HEK293T (cell line): ENCODE measurements around the gene TMED10.

ENCODE experiments used
- CTCF ChIA-PET: fragments of 350-600 bp; formaldehyde crosslinking; extraction: SDS; loops from one replicate; lab custom pipeline; 2021; ENCODE audit warnings: antibody characterized with exemption, inconsistent platforms; lab: Yijun Ruan, JAX
- POLR2A ChIA-PET: fragments of 350-600 bp; formaldehyde crosslinking; extraction: SDS; loops from one replicate; lab custom pipeline; 2020; ENCODE audit warnings: antibody characterized with exemption, inconsistent platforms; lab: Yijun Ruan, JAX
- DNase-seq: peaks from one replicate; pipeline ENCODE4 v3.0.0; 2012; ENCODE audit warnings: mixed read lengths; ENCODE audit errors: extremely low spot score
- ARNT ChIP-seq: fragments of 450-650 bp; IDR thresholded peaks from 2 replicates; pipeline ENCODE4 v1.6.1; 2017; ENCODE audit warnings: mild to moderate bottlenecking
- BHLHE40 ChIP-seq: fragments of 450-650 bp; IDR thresholded peaks from 2 replicates; pipeline ENCODE4 v1.6.1; 2016; ENCODE audit warnings: mild to moderate bottlenecking, moderate library complexity, borderline replicate concordance
- CTBP1 ChIP-seq: fragments of 450-650 bp; IDR thresholded peaks from 2 replicates; pipeline ENCODE4 v1.6.1; 2016; ENCODE audit warnings: borderline replicate concordance
- ELF4 ChIP-seq: fragments of 450-650 bp; IDR thresholded peaks from 2 replicates; pipeline ENCODE4 v1.6.1; 2017; ENCODE audit warnings: antibody characterized with exemption
- FOXA1 ChIP-seq: fragments of 450-650 bp; IDR thresholded peaks from 2 replicates; pipeline ENCODE4 v1.6.1; 2016; ENCODE audit warnings: mild to moderate bottlenecking
- FOXK2 ChIP-seq: fragments of 450-650 bp; IDR thresholded peaks from 2 replicates; pipeline ENCODE4 v1.6.1; 2016; ENCODE audit warnings: mild to moderate bottlenecking
- FOXM1 ChIP-seq: fragments of 450-650 bp; IDR thresholded peaks from 2 replicates; pipeline ENCODE4 v1.6.1; 2017; ENCODE audit warnings: mild to moderate bottlenecking, borderline replicate concordance
- HDGF ChIP-seq: fragments of 450-650 bp; IDR thresholded peaks from 2 replicates; pipeline ENCODE4 v1.6.1; 2017; ENCODE audit warnings: antibody characterized with exemption, borderline replicate concordance
- L3MBTL2 ChIP-seq: fragments of 450-650 bp; conservative IDR thresholded peaks from 2 replicates; pipeline ENCODE4 v1.6.1; 2016; ENCODE audit warnings: mild to moderate bottlenecking
- LEF1 ChIP-seq: fragments of 450-650 bp; IDR thresholded peaks from 2 replicates; pipeline ENCODE4 v1.6.1; 2017; ENCODE audit warnings: mild to moderate bottlenecking, borderline replicate concordance
- NFRKB ChIP-seq: fragments of 450-650 bp; IDR thresholded peaks from 2 replicates; pipeline ENCODE4 v1.6.1; 2016; ENCODE audit warnings: mild to moderate bottlenecking, moderate library complexity
- SP1 ChIP-seq: fragments of 450-650 bp; IDR thresholded peaks from 2 replicates; pipeline ENCODE4 v1.6.1; 2017
- SUZ12 ChIP-seq: fragments of 450-650 bp; IDR thresholded peaks from 2 replicates; pipeline ENCODE4 v1.6.1; 2016; ENCODE audit warnings: mild to moderate bottlenecking
- TARDBP ChIP-seq: fragments of 450-650 bp; IDR thresholded peaks from 2 replicates; pipeline ENCODE4 v1.6.1; 2016
- ZNF384 ChIP-seq: fragments of 450-650 bp; IDR thresholded peaks from 2 replicates; pipeline ENCODE4 v1.6.1; 2016
- TF ChIP-seq, protein P1 (sequence below): fragments of 450-650 bp; IDR thresholded peaks from 2 replicates; pipeline ENCODE4 v1.6.1; 2016

The TMED10 gene

DNA sequence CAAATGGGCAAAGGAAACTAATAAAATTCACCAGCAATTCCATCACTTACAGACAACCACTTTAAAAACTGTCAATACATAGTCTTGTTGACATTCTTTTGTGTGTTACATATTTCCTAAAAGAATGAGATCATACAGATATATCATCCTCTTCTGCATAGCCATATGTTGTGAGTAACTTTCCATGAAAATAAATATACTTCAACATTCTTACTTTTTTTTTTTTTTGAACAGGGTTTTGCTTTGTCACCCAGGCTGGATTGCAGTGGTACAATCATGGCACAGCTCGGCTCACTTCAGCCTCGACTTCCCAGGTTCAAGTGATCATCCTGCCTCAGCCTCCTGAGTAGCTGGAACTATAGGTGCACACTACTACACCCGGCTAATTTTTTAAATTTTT lies 86.1 kb downstream of the TMED10 start:
- TF ChIP-seq LEF1, result no peak
- TF ChIP-seq ELF4, result no peak
- TF ChIP-seq SP1, result no peak
- no peak for TF ChIP-seq ARNT
- no peak for TF ChIP-seq BHLHE40
- no peak for TF ChIP-seq NFRKB
- TF ChIP-seq, protein P1, sequence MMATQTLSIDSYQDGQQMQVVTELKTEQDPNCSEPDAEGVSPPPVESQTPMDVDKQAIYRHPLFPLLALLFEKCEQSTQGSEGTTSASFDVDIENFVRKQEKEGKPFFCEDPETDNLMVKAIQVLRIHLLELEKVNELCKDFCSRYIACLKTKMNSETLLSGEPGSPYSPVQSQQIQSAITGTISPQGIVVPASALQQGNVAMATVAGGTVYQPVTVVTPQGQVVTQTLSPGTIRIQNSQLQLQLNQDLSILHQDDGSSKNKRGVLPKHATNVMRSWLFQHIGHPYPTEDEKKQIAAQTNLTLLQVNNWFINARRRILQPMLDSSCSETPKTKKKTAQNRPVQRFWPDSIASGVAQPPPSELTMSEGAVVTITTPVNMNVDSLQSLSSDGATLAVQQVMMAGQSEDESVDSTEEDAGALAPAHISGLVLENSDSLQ, result no peak
- TF ChIP-seq ZNF384, result no peak
- no peak for TF ChIP-seq L3MBTL2
- TF ChIP-seq FOXM1, result no peak
- no peak for TF ChIP-seq FOXK2
- TF ChIP-seq FOXA1, result no peak
- TF ChIP-seq HDGF, result no peak
- TF ChIP-seq SUZ12, result no peak
- no peak for TF ChIP-seq CTBP1
- no peak for TF ChIP-seq TARDBP
- DNase-seq, result no peak
- ChIA-PET POLR2A (interaction anchor here (1.3 kb wide), 1 partner anchor 36 kb away, joined by 3 read pairs; the partner anchor contains the start of gene NEK9), CTCF (no interaction called here)

DNA sequence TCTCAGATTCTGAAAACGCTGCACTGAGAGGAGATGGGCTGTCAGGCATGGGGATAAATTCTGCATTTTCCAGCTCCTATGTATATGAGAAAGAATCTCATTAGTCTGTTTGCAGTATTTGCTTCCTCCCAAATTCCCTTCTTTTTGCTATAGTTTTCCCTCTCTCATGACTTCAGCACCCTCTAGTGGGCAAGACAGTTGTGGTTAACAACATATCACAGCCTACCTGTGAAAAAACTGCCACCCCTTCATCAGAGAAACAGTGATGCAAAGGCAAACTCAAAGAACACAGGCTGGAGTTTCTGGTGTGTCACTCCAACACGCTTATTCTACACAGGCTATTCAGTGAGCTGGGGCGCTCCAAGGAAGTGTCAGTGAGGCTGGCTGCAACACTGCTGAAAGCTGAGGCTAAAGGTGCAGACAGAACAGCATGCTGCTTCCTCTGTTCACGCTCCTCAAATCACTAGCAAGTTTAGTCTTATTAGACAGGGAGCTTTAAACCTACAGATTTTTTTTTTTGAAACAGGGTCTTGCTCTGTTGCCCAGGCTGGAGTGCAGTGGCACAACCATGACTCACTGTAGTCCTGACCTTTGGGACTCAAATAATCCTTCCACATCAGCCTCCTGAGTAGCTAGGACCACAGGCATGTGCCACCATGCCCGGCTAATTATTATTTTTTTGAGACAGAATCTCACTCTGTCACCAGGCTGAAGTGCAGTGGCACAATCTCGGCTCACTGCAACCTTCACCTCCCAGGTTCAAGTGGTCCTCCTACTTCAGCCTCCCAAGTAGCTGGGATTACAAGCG lies 87.6 kb downstream of the TMED10 start:
- POLR2A ChIA-PET, result interaction anchor here (0.6 kb wide), 1 partner anchor 71 kb away, joined by 6 read pairs; no protein-coding TSS in a partner anchor
- CTCF ChIA-PET, result interaction anchor here (0.7 to 1.9 kb wide), 19 partner anchors 8 to 228 kb away, joined by 3 to 11 read pairs (median 4); partner anchors contain the start of genes ACYP1 and RPS6KL1
- DNase-seq, result peak; percentile 59
- no peak for TF ChIP-seq ARNT
- TF ChIP-seq SP1, result no peak
- no peak for TF ChIP-seq BHLHE40
- no peak for TF ChIP-seq L3MBTL2
- no peak for TF ChIP-seq TARDBP
- TF ChIP-seq SUZ12, result no peak
- TF ChIP-seq FOXK2, result no peak
- TF ChIP-seq FOXA1, result no peak
- TF ChIP-seq CTBP1, result no peak
- no peak for TF ChIP-seq FOXM1
- TF ChIP-seq ZNF384, result no peak
- no peak for TF ChIP-seq ELF4
- no peak for TF ChIP-seq LEF1
- no peak for TF ChIP-seq NFRKB
- TF ChIP-seq, protein P1, result no peak
- TF ChIP-seq HDGF, result no peak

DNA sequence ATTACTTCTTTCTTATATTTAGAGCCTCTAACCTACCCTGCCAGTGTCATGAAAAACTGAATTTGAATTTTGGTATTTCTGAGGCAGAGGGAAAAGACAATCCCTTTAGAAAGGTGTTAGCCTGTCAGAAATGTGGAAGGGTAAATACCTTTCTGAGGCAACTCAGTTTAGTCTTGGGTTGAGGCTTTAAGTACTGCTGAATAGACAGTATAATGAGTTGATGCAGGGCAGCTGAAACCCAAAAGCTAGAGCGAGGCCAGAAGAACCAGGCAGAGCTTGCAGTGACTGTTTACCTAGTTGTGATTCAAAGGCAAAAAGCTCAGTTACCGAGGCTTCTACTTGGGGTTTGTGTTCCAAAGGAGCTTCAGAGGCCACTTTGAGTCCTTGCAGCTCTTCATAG lies 88.3 kb downstream of the TMED10 start:
- ChIA-PET CTCF (interaction anchor here (0.7 to 1.9 kb wide), 17 partner anchors 9 to 228 kb away, joined by 3 to 11 read pairs (median 4); partner anchors contain the start of genes ACYP1 and RPS6KL1), POLR2A (interaction anchor here (0.6 kb wide), 1 partner anchor 71 kb away, joined by 6 read pairs; no protein-coding TSS in a partner anchor)
- DNase-seq, result no peak
- TF ChIP-seq FOXM1 (no peak), BHLHE40 (no peak), LEF1 (no peak), NFRKB (no peak), ZNF384 (no peak), CTBP1 (no peak), FOXA1 (no peak), FOXK2 (no peak), SP1 (no peak), HDGF (no peak), SUZ12 (no peak), L3MBTL2 (no peak), ELF4 (no peak), TARDBP (no peak), ARNT (no peak)
- TF ChIP-seq, protein P1, result no peak

DNA sequence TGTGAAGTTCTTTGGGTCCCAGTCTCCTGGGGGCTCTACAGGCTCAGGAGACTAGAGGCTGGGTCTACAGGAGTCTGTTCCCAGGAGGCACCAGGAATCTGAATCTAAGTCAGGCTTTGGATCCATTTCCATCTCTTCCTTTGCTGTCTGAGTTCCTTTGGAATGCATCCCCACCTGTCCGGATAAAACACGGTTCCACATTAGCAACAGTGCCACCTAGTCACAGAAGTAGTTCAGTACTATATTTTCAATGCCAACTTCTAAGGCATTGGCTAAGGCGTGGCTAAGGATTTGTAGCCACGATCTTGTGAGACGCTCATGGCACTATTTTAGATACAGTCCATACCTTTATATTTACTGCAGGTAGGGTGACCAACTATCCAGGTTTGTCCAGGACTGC lies 91.9 kb downstream of the TMED10 start:
- ChIA-PET POLR2A (no interaction called here), CTCF (no interaction called here)
- no peak for DNase-seq
- no peak for TF ChIP-seq FOXA1
- TF ChIP-seq FOXK2, result no peak
- no peak for TF ChIP-seq LEF1
- no peak for TF ChIP-seq CTBP1
- TF ChIP-seq ARNT, result no peak
- no peak for TF ChIP-seq ZNF384
- TF ChIP-seq, protein P1, result no peak
- TF ChIP-seq NFRKB, result no peak
- TF ChIP-seq L3MBTL2, result no peak
- no peak for TF ChIP-seq BHLHE40
- TF ChIP-seq FOXM1, result no peak
- TF ChIP-seq SP1, result no peak
- no peak for TF ChIP-seq SUZ12
- no peak for TF ChIP-seq ELF4
- no peak for TF ChIP-seq HDGF
- TF ChIP-seq TARDBP, result no peak

DNA sequence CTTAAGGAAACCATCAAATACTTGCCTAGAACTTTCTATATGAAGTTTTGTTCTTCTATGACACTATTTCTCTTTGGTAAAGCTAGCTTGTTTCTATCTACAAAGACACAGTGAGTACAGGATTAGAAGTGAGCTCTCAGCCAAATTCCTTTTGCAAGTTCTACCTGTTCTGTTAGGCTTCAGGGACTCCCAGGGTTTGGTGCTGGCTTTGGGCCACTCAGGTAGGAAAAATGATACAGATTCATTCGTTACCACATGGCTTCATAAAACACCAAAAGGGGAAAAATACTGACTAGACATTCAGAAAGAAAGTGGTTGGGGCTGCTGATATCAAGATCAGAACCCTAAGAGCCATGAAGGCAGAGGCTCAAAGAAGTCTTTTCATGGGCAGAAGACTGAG lies 93.1 kb downstream of the TMED10 start:
- no peak for DNase-seq
- TF ChIP-seq LEF1 (no peak), NFRKB (no peak), L3MBTL2 (no peak), BHLHE40 (no peak), FOXM1 (no peak), FOXK2 (no peak), TARDBP (no peak), ZNF384 (no peak), HDGF (no peak), SUZ12 (no peak), FOXA1 (no peak), SP1 (no peak)
- ChIA-PET CTCF (interaction anchor here (0.6 to 0.9 kb wide), 2 partner anchors 46 to 137 kb away, joined by 3 read pairs; no protein-coding TSS in a partner anchor), POLR2A (interaction anchor here (1.7 kb wide), 1 partner anchor 14 kb away, joined by 7 read pairs; the partner anchor contains the start of gene ZC2HC1C)
